T-helper 1 cell (primary cell): ENCODE measurements around the gene FAM83D.

ENCODE experiments used
- DNase-seq, 5 donors: peaks; one replicate each; pipeline ENCODE4 v3.0.0-alpha.2; 2012 to 2020
- total RNA-seq, 4 donors: gene quantifications; one replicate each; lab custom pipeline; 2026; lab: John Stamatoyannopoulos, UW

FAM83D gene, protein sequence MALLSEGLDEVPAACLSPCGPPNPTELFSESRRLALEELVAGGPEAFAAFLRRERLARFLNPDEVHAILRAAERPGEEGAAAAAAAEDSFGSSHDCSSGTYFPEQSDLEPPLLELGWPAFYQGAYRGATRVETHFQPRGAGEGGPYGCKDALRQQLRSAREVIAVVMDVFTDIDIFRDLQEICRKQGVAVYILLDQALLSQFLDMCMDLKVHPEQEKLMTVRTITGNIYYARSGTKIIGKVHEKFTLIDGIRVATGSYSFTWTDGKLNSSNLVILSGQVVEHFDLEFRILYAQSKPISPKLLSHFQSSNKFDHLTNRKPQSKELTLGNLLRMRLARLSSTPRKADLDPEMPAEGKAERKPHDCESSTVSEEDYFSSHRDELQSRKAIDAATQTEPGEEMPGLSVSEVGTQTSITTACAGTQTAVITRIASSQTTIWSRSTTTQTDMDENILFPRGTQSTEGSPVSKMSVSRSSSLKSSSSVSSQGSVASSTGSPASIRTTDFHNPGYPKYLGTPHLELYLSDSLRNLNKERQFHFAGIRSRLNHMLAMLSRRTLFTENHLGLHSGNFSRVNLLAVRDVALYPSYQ
- 2.0 to 5.9 (median 4.1) reads per million in 4 donors for total RNA-seq

DNA sequence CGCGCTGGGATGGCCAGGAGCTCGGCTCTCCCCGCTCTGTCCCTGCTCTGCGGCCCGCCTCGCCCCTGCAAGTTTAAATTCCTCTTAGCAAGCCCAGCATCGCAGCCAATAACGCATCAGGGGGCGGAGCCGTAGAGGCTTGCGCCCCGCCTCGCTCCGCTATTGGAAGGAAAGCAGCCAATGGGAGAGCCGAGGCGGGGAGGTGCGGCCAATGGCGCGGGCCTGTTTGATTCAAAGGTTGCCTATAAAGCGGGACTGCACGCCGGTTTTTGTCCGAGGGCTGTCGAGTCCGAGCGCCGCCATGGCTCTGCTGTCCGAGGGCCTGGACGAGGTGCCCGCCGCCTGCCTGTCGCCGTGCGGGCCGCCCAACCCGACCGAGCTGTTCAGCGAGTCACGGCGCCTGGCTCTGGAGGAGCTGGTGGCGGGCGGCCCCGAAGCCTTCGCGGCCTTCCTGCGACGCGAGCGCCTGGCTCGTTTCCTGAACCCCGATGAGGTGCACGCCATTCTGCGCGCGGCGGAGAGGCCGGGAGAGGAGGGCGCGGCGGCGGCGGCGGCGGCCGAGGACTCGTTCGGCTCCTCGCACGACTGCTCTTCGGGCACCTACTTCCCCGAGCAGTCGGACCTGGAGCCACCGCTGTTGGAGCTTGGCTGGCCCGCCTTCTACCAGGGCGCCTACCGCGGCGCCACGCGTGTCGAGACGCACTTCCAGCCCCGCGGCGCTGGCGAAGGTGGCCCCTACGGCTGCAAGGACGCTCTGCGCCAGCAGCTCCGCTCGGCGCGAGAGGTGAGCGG lies at the start of gene FAM83D:
TSS of gene FAM83D (plus strand) at position 276 of the 792 bp plus-strand sequence. CDS start at position 302, 26 bp downstream.
- DNase-seq: peak; percentile 81 to 97 (median 90)

DNA sequence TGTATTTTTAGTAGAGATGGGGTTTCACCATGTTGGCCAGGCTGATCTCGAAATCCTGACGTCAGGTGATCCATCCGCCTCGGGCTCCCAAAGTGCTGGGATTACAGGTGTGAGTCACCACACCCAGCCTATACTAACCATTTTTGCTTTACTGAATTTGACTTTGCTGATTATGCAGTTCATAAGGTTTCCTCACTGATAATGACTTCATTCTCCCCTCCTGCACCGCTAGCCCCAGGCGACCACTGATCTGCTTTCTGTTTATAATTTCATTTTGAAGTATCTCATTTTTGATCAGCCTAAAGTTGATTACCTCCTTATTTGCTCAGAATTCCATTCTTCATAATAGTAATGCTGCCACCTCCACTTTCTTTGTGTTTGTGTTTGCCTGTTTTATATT lies 48.7 kb upstream of the FAM83D start:
- no peak for DNase-seq

DNA sequence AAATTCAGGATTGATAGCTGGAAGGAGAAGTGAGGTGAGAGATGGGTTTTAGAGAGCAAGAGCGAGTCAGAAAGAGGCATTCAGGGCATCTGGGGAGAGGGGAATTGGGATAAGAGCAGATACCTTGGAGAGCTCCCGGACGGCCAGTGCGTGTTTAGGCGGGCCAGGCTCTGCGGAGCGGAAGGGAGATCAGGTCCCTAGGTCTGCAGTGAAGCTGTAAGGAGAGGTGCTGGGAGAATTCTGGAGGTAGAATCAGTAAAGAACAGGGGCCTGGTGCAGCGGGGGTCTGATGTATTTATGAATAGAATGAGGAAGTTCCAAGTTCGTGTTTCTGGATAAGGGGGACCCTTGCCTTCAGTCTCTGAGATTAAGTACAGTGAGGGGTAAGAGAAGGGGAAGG lies 47.4 kb upstream of the FAM83D start:
- DNase-seq: no peak

DNA sequence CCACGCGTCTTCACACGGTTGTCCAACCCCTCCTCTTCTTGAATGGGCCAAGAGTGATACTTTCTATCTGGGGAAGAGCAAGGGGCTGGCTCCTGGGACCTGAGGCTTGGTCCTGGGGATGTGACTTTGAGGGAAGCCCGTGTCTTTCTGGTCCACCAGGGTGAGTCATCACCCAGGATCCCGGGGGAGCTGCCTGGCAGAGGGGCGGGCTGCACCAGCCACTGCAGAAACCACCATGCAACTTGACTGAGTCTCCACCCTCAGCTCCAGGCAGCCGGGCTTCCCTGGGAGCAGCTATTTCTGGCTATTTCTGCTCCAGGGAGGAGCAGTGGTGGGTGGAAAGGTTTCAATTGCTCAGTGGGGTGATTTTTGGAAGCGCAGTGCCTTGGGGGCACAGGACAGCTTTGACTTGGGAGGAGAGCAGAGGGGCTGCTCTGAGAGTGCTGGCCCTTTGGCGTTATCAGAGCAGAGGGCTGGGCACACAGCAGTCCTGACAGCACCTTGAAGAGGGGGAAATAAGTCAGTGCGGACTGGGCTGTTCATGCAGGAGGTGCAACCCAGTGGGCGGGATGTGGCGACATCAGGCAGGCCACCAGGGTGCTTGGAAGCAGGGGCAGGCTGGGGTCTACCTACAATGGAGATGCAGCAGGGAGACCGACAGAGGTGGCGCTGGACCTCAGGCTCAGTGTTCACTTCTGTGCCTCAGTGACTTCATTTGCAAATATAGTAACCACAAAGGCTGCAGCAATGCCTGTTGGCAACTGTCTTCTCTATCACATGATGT lies 45.1 kb upstream of the FAM83D start:
- DNase-seq: no peak

DNA sequence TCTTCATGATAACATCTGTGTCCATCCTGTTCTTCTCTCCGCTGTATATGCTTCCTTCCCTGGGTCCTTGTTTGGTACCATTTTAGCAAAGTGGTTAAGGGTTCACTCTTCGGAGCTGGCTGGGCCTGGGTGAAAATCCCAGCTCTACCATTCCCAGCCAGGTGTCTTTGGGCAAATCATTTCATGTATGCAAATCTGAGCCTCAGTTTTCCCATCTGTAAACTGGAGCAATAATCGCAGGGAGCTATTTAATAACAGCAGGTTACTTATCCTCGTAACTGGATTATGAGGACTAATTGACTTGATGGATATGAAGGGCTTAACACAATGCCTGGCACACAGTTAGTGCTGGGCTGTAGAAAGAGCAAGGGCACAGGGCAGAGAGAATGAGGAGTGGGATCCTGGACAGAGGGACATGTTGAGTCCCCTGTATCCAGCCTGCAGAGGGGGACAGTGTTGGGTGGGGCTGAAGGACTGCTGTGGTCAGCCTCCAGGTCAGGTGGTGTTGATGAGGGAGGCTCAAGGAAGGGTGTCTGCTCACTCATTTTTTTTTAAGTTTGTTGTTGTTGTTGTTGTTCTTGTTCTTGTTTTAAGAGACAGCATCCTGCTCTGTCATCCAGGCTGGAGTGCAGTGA lies 44.3 kb upstream of the FAM83D start:
- DNase-seq: no peak

DNA sequence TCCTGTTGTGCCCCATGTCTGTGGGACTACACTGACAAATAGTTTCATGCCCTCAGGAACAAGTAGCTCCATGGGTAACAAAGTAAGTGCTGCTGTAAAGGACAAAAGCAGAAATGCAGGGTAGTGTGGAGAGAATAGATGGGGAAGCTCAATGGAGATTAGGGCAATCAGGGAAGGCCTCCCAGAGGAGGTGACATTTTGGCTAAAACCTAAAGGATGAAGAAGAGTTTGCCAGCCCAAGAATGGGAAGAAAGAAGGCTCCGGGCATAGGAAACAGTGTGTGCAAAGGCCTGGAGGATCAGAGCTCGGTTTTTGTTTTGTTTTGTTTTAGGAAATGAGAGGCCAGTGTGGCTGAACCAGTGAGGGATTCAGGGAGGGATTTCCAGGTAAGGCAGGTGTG lies 43.6 kb upstream of the FAM83D start:
- DNase-seq: no peak

DNA sequence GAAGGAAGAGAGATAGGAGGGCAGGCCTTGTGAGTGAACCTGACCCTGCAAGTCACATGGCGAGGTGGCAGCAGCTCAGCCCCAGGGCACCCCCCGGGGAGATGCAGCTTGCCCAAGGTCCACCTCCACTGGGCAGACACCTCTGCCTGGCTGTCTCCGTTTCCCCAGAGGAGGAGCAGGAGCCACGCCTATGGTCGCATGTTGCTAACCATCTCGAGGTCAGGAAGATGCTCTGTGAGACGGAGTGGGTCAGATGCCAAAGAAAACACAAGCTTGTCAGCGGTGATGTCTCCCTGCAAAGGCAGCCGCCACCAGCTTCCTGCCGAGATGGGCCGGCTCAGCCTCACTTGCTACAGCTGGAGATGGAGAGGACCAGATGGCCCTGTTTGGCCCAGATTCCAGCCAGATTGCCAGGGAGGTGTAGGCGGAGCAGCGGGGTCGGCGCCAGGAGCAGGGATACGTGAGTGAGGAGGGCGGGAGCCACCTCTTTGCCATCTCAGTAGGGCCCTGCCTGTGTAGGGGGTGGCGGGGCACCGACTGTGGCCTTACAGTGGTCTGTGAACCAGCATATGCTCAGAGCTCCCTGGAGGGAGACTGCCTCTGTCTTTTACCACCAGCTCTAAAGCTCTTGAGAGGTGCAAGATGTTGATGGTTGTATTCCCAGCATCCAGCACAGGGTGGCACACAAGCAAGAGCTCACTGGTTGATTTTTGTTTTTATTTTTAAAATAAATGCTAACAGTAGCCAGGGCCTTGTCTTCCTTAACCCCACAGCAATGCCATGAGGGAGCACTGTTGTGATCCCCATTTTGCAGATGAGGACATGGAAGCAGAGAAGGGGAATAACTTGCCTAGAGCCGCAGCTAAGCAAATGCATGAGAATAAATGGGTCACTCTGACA lies 42.9 kb upstream of the FAM83D start:
- no peak for DNase-seq

DNA sequence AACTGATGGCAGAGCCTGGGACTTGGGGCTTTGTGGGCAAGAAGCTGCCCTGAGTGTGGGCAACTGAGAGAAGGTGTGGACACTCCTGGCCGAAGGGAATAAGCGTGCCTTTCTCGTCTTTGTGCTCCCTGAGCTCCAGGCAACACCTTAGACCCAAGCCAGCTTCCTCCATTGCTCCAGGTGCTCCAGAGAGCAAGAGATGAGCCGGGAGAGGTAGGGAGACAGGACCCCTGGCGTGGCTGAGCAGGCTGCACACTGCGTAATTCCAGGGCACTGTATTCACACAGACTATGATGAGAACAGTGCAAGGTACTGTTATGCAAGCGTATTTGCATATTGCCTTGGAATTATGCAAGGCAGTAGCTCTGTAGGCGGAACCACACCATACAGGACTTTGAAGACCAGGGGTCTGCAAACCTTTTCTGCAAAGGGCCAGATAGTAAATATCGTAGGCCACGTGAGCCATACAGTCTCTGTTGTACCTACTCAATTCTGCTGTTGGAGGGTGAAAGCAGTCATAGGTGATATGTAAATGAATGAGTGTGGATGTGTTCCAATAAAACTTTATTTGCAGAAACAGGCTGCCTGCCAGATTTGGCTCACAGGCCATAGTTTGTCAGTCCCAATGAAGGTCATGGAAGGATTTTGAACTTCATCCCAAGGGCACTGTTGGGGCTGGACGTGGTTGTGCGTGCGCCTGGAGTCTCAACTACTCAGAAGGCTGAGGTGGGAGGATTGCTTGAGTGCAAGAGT lies 42.1 kb upstream of the FAM83D start:
- DNase-seq: no peak

DNA sequence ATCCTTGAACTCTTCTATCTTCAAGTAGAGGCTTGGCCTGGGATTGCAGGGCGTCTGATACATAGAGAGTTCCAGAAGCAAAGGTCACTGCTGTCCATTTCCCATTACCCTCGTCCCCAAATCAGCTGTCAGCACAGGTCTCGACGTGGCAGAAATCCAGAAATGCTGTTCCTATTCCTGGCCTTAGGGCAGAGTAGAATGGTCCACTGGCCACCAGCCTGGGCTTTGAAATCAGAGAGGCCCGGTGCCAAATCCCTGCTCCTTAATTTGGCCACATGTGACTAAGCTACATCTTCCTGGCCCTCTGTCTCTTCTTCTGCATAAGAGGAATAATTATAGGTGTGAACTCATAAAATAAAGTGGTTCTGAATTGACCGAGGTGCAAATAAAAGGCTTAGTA lies 40.9 kb upstream of the FAM83D start:
- no peak for DNase-seq

DNA sequence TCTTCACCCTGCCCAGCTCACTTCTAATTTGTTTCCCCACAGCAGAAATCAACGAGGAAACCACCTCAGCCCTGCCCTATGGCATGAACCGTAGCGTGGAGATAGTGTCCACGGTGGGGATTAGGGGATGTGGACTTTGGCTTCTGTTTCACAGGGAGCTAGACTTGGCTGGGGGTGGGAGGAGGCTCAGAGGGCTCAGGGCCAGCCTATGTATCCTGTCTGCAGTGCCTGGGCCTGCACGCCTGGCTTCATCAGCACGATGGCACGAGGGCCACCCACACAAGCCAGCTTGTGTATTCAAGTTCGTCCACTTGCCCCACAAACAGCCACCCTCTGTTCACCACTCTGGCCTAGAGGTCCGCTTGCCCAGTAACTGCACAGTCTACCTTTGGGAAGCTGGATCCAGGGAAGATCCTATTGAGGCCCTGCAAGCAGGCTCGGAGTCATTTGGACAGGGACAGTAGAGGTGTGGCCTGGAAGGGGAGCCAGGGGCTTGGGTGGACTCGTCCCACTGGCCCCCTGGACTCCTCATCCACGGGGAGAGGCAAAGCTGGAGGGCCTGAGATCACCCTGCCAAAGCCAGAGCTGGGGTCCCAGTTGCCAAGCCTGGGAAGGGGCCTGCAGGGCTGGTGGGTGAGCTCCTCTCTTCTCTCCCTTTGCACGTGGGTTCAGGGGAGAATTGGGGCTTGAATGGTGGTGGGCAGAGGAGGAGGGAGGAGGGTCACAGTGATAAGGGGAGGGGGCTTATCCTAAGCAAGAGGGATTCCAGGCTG lies 38.0 kb upstream of the FAM83D start:
- no peak for DNase-seq

DNA sequence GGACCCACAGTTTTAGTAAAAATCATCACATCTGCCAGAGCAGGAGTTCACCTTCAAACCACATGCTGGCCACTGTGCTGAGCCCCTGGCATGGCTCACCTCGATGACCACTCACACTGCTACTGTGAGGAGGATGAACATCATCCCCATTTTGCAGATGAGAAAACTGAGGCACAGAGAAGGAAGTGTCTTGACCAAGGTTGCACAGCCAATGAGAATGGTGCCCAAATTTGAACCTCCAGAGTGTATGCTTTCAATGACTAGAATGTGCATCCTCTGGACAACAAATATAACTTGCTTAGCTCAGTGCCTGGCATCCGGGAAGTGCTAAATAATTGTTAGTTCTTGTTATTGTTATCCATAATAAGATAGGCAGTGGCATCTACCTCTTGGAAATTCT lies 37.2 kb upstream of the FAM83D start:
- no peak for DNase-seq

DNA sequence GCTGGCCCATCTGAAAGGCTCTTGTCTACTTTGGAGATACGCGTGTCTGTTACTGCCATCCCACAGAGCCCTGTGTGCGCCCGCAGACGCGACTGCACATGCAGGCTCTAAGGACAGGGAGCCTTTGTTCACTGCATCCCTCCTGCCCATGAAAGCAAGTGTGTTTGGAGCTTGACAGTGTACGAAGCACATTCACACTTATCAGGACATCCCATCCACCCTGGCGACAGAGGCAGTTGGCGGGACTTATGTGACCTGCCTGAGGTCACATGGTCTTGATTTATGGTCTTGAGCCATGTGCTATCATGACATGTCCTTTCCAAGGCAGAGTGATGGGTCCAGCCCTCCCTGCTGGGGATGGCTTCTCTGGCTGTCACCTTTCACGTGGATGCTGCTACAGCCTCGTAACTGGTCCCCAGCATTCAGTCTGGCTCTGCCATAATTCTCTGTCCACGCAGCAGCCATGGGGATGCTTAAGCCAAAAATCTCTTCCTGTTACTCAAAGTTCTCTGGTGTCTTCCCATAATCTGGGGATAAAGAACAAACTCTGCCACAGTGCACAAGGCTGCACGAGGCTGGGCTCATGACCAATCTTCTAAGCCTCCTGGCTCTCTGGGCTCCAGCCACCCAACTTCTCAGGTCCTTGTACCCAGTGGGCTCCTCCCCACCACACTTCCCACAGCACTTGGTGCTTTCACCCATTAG lies 36.3 kb upstream of the FAM83D start:
- no peak for DNase-seq

DNA sequence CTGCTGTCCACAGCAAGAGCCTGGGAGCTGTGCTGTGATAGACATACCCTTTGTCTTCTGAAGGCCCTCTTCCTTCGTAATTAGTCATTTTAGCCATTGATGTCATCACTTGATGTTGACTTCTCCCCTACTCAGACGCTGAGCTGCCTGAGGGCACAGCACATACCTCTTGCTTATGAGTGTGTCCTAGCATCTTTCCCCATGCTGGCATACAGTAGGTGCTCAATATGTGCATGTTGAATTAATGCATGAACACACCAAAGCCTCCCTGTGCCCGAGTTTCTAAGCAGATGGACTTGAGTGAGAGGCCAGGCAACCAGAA lies 35.8 kb upstream of the FAM83D start:
- DNase-seq: peak in 1 of 5 donors; percentile 45

DNA sequence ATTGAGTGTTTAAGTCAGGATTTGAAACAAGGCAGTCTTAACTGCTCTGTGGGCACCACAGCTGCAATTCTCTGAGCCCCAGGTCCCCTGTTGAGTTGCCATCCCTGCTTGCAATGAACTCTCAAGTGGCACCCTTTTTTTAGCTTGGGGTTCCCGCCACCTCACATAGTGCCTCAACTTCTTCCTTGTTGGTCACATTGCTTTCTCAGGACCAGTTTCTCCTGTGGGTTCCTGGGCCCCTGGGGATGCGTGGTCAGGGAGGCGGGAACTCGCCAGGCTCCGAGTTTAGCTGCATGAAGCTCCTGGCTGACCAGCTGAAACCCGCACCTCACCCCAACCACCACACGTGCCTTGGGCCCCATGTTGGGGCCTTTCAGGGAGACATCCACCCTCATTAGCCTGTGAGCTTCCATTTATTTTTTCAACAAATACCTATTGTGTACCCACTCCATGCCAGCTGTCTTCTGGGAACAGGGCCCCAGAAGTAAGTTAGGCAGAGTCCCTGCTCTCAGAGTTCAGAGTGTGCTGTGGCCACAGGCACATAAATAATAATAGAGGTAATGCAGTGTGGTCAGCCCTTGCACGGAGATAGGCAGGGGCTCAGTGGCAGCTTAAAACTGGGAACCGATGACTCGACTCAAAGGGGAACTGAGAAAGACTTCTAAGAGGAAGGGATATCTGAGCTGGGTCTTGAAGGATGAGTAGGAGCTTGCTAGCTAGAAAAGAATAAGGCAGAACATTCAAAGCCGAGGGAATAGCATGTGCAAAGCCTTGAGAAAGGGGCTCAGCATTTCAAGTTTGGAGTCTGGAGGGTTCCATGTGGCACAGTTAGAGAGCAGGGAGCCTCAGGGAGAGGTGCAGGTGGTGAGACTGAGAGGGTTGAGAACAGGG lies 33.9 kb upstream of the FAM83D start:
- no peak for DNase-seq

DNA sequence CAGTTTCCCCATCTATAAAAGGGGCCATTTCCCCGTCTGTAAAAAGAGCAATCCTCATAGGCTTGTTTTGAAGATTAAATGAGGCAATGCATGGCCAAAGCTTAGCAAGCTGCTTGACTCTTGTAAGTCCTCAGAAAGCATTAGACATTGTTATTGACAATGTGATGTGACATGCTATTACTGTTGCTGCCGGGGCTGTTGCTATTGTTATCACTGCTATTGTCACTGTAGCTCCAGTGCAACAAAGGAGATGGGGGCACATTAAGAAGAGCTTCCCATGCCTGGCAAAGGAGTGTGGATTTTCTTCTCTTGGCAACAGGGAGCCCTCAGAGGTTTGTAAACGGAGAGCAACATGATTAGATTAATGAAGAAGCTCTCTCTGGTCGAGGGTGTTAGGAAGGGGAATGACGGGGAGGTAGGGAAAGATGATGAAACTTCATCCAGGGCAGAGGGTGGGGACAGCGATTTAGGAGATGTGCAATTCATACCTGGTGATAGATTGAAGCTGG lies 33.1 kb upstream of the FAM83D start:
- DNase-seq: no peak

DNA sequence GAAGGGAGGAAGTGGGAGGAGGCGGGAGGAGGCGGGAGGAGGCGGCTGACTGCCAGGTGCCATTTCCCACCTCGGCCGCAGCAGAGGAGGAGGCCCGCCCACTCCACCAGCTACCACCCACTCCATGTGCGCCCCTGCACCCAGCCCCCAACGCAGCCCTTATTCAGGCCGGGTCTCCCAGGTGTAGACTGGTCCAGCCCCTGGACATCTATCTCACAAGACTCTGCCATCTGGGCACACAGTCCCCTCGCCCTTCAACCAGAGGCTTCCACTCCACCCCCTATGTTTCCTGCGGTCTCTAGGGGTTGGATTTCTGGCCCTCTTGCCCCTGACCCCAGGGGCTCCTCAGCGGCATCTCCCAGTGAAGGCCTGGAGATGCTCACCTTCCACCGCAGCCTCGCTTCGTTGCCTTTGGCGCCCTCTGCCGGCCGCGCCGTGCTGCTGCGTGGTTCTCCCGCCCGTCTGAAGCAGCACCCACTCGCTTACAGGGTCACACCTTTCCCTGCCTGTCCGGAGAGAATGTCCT lies 32.6 kb upstream of the FAM83D start:
- peak; percentile 61 to 77 (median 74) for DNase-seq

DNA sequence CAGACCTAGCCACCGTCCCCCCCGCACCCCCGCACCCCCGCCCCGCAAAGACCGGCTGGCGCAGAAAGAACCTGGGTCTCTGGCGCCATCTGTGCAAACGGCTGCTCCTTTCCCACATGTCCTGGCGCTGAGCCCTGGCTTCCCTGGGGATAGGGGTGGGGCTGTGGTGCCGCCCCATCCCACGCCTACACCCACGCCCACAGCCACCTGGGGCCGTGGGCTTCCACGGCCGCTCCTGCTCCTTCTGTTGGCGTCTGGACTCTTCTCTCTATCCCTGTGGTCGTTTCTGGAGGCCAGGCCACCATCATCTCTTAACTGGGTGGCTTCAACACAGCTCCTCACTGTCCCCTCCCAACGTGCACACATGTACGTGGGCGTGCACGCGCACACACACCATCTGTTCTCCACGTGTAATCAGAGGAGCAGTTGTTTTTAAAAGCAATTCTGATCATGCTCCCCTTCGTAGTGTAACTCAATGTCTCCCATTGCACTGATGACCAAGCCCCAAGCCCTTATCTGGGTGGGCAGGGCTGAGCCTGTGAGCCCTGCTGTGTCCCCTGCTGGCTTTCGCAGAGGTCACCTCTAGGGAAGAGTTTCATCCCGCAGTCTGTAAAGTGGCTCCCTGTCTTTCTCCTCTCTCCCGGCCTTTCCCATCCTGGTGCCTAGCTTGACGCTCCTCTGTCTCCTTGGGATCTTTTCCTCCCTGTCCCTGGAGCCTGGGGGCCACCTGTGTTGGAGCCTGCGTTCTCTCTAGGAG lies 31.9 kb upstream of the FAM83D start:
- no peak for DNase-seq
